Ascending aorta (tissue), 2 donors: Measurements from ENCODE around the gene GNG4. TPM values are rescaled to one million over a fixed set of nuclear protein-coding genes. Genes with fewer than 3 reads are reported as not detected.

Experiments
- DNase-seq, 2 donors: peaks; one replicate each; pipeline ENCODE4 v3.0.0-alpha.2; 2019; ENCODE audit warnings: low spot score in 2 of 2
- H3K27ac ChIP-seq, 2 donors: fragments of 200-600 bp; sonication (generic); one replicate each; pipeline ENCODE4 v1.5.1; 2016 to 2017; ENCODE audit warnings: mild to moderate bottlenecking in 1 of 2
- H3K27me3 ChIP-seq: fragments of 200-600 bp; sonication (generic); one replicate; pipeline ENCODE4 v1.5.1; 2017
- H3K36me3 ChIP-seq, 2 donors: fragments of 200-600 bp; sonication (generic); one replicate each; pipeline ENCODE4 v1.5.1; 2016
- H3K4me1 ChIP-seq, 2 donors: fragments of 200-600 bp; sonication (generic); one replicate each; pipeline ENCODE4 v1.5.1; 2016 to 2017; ENCODE audit warnings: mild to moderate bottlenecking in 1 of 2
- H3K4me3 ChIP-seq, 2 donors: fragments of 200-600 bp; sonication (generic); one replicate each; pipeline ENCODE4 v1.5.1; 2016 to 2017; ENCODE audit warnings: mild to moderate bottlenecking in 1 of 2
- H3K9me3 ChIP-seq, 2 donors: fragments of 200-600 bp; sonication (generic); one replicate each; pipeline ENCODE4 v1.5.1; 2016
- intact Hi-C: fragments of 100-400 bp; cut with DNase I; formaldehyde crosslinking; loops from one replicate; pipeline ENCODE4 v1.15.1; 2023
- total RNA-seq: library from RNA; depleted of rRNA; stranded (reverse); fragments of >200 nt; gene quantifications from one replicate; pipeline ENCODE4 v1.1.0, GENCODE V29; 2016
- TF ChIP-seq, protein P1 (sequence below), 3 experiments: fragments of 200-600 bp in 2 of 3; fragments of 450-650 bp in 1 of 3; sonication (generic) in 2 of 3; IDR thresholded peaks; one replicate each; pipeline ENCODE4 v1.5.1; 2016 to 2019; ENCODE audit warnings: antibody characterized with exemption in 3 of 3, mild to moderate bottlenecking in 1 of 3, moderate library complexity in 1 of 3

GNG4 gene
- total RNA-seq, 1 donor from 2014 or later, result not detected

DNA sequence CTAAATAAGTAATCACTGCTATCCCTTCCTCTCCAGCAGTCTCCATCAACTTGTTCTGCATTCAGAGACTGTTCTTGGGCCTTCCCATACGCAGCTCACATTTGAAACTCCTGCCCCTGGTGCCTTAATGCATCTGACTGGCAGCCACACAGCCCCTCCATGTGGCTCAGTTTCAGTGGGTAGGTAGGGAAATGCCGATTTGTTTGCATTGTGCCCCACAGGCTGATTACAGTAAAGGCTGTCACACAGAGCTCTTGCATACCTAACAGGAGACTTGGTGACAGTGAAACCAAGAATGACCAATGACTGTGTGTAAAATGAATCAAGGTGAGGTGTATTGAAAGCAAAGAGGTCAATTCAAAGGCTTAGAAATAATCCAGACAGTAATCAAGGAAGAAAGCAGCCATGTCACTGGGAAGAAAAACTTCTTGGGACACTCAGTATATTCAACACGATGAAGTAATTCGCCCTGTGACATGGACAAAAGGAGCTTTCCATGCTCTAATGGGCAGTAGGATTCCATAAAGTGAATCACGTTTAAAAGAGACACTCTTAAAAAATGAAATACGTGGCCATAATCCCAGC lies 132.6 kb downstream of the GNG4 start:
- no peak overlapping the region for H3K27ac ChIP-seq
- TF ChIP-seq, protein P1, sequence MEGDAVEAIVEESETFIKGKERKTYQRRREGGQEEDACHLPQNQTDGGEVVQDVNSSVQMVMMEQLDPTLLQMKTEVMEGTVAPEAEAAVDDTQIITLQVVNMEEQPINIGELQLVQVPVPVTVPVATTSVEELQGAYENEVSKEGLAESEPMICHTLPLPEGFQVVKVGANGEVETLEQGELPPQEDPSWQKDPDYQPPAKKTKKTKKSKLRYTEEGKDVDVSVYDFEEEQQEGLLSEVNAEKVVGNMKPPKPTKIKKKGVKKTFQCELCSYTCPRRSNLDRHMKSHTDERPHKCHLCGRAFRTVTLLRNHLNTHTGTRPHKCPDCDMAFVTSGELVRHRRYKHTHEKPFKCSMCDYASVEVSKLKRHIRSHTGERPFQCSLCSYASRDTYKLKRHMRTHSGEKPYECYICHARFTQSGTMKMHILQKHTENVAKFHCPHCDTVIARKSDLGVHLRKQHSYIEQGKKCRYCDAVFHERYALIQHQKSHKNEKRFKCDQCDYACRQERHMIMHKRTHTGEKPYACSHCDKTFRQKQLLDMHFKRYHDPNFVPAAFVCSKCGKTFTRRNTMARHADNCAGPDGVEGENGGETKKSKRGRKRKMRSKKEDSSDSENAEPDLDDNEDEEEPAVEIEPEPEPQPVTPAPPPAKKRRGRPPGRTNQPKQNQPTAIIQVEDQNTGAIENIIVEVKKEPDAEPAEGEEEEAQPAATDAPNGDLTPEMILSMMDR (IDR thresholded peaks at IDR 0.05), result no peak
- H3K36me3 ChIP-seq, result no peaks in the 10 kb centered on the region
- H3K27me3 ChIP-seq, result no peaks in the 10 kb centered on the region
- H3K9me3 ChIP-seq, result no peaks in the 10 kb centered on the region
- H3K4me3 ChIP-seq, result no peak overlapping the region
- intact Hi-C loops, result loop anchor here (10.0 kb wide), 1 partner anchor 268 kb away; no protein-coding TSS in a partner anchor
- H3K4me1 ChIP-seq, result no peaks in the 10 kb centered on the region
- DNase-seq, result no peak

DNA sequence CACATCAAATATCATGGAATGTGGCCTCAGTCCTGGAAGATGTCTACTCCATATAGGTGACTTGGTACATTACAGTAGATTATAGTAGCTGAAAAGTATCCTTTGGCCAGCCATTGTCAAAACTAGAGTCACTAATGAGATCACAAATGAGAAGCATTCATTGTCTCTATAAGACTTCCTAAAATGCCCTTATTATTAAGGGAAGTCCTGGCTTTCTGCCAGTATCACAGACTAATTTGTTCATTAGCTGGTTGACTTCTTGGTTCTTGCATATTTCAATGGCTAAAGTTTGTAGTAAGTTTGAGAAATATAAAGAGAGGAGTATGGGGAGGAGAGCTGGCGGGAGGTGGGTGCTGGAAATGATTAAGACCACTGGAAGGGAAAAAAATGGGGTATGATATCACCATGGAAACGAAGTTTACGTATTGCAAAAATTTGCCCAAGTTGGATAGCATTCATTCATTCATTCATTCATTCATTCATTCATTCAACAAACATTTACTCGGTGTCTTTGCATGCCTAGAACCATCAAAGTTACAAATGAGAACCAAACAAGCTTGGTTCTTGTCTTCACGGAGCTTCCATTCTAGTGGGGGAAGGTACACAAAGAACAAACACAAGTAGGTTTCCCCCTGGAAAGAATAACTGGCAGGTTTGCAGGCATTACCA lies 133.6 kb downstream of the GNG4 start:
- TF ChIP-seq, protein P1 (IDR thresholded peaks at IDR 0.05), result no peak
- H3K4me3 ChIP-seq, result no peak overlapping the region
- H3K4me1 ChIP-seq, result no peaks in the 10 kb centered on the region
- H3K9me3 ChIP-seq, result no peaks in the 10 kb centered on the region
- intact Hi-C loops, result loop anchor here (10.0 kb wide), 1 partner anchor 269 kb away; no protein-coding TSS in a partner anchor
- H3K36me3 ChIP-seq, result no peaks in the 10 kb centered on the region
- no peak for DNase-seq
- no peaks in the 10 kb centered on the region for H3K27me3 ChIP-seq
- no peak overlapping the region for H3K27ac ChIP-seq

DNA sequence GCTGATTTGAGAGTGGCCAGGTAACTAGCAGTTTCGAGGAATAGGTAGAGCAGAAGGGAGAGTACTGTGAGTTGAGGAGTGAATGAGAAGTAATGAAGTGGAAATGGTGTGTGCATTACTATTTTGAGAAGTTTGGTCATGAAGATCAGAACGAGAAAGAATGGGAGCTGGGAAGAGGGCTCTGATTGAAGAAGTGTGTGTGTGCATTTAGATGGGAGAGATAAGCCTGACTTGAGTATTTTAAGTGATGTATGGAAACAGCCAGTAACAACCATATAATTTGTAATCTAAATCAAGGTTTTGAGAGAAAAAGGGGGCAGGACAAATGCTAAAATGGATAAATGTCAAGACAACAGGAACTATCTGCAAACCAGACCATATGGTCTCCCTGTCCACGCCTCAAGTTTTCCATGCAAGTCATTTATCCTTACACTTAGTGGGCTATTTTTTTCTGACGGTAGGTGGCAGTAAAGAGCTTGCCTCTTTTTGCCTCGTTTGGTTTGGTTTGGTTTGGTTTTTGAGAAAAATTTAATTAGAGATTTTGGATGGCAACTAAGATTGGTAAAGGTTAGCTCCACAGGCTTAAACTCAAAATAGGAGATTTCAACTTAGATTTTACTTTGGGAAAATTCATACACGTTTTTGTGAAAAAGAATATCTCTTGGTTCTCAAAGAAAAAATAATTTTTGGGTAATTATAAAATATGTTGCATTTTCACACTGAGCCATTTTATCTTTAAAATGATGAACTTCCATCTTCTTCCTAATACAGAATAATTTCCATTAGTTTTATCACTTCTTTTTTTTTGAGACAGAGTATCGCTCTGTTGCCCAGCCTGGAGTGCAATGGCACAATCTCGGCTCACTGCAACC lies 135.9 kb downstream of the GNG4 start:
- H3K9me3 ChIP-seq, result no peaks in the 10 kb centered on the region
- H3K27me3 ChIP-seq, result no peaks in the 10 kb centered on the region
- intact Hi-C loops, result loop anchor here (10.0 kb wide), 1 partner anchor 271 kb away; no protein-coding TSS in a partner anchor
- no peaks in the 10 kb centered on the region for H3K4me1 ChIP-seq
- TF ChIP-seq, protein P1 (IDR thresholded peaks at IDR 0.05), result peak; percentile 64 to 95 (median 83)
- H3K36me3 ChIP-seq, result no peaks in the 10 kb centered on the region
- H3K4me3 ChIP-seq, result no peak overlapping the region
- DNase-seq, result no peak
- no peak overlapping the region for H3K27ac ChIP-seq

DNA sequence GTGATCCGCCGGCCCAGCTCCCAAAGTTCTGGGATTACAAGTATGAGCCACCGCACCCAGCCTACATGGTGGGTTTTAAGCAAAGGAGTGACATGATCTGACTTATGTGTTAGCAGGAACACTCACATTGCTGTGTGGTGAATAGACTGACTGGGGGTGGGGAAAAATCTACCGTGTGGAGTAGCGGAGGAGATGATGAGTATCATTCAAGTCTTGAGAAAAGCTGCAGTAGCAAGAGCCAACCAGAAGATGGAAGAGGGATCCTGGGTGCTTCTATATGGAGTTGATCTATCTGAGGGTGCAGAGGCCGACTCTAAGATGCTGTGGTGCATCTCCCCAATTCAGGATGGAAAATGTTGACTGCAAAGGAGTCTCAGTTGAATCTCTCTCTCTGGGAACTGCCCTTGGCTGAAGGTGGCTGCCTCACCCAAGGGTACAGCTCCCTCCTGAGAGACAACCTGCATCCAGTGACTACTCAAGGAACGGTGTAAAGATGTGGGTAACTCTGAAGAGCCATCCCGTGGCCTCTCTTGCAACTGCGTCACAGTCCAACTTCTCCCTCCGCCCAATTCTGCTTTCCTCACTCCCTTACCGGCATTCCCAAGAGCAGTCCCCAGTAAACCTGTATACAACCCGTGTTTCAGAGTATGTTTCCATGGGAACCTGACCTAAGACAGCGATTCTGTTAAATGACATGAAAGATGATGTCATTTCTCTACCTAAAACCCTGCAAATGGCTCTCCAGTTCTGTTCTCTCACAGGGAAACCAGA lies 137.9 kb downstream of the GNG4 start:
- Histone ChIP-seq H3K4me1 (no peaks in the 10 kb centered on the region), H3K4me3 (no peak overlapping the region), H3K9me3 (no peaks in the 10 kb centered on the region), H3K27ac (no peak overlapping the region), H3K27me3 (no peaks in the 10 kb centered on the region), H3K36me3 (no peaks in the 10 kb centered on the region)
- DNase-seq, result no peak
- intact Hi-C loops, result loop anchor here (10.0 kb wide), 1 partner anchor 273 kb away; no protein-coding TSS in a partner anchor
- TF ChIP-seq, protein P1 (IDR thresholded peaks at IDR 0.05), result no peak

DNA sequence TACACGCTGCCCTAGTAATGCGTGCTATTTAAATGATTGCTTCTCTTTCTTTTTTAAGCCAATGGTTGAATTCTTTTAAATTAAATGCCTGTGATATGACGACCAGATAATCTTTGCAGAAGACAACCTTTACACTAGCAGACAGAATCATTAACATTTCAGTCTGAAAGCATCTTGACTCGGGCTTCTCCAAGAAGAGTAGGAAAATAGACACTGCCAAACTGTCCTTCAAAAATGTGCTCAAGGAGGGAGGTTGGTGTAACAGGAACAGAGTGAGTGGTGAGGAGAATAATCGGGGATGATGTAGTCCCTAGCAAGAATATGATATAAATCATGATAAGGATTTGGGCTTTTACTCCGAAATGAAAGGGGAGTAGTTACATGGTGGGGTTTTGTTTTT lies 138.8 kb downstream of the GNG4 start:
- intact Hi-C loops, result loop anchor here (10.0 kb wide), 1 partner anchor 274 kb away; no protein-coding TSS in a partner anchor
- Histone ChIP-seq H3K9me3 (no peaks in the 10 kb centered on the region), H3K4me1 (peaks cover 0 to 2% of the 10 kb centered on the region in 2 donors), H3K4me3 (no peak overlapping the region), H3K27me3 (no peaks in the 10 kb centered on the region), H3K36me3 (no peaks in the 10 kb centered on the region), H3K27ac (no peak overlapping the region)
- DNase-seq, result no peak
- TF ChIP-seq, protein P1 (IDR thresholded peaks at IDR 0.05), result no peak
